H9 (cell line): ENCODE measurements around the gene GALNT15. TPM values are rescaled to one million over a fixed set of nuclear protein-coding genes. Genes with fewer than 3 reads are reported as not detected.

Experiments
- DNase-seq: peaks from one replicate; pipeline ENCODE4 v3.0.0-alpha.2; 2017
- H2AFZ ChIP-seq: one replicate; pipeline ENCODE4 v1.6.1; 2013; ENCODE audit warnings: mild to moderate bottlenecking, low read length, control low read depth, moderate library complexity
- H2AK5ac ChIP-seq: 2 replicates; pipeline ENCODE4 v1.6.1; 2013; ENCODE audit warnings: low read length, control low read depth, mixed read lengths; ENCODE audit not compliant: insufficient read length
- H2BK120ac ChIP-seq: one replicate; pipeline ENCODE4 v1.6.1; 2013; ENCODE audit warnings: low read depth, mild to moderate bottlenecking, low read length, control low read depth, inconsistent platforms; ENCODE audit not compliant: poor library complexity, severe bottlenecking
- H2BK12ac ChIP-seq: 2 replicates; pipeline ENCODE4 v1.6.1; 2013; ENCODE audit warnings: low read length, control low read depth, mixed read lengths, low read depth; ENCODE audit not compliant: insufficient read length
- H2BK15ac ChIP-seq: 2 replicates; pipeline ENCODE4 v1.6.1; 2013; ENCODE audit warnings: low read depth, low read length, control low read depth
- H2BK20ac ChIP-seq: one replicate; pipeline ENCODE4 v1.6.1; 2013; ENCODE audit warnings: low read depth, mild to moderate bottlenecking, low read length, control low read depth, inconsistent platforms; ENCODE audit not compliant: poor library complexity, severe bottlenecking
- H2BK5ac ChIP-seq: 2 replicates; pipeline ENCODE4 v1.6.1; 2013; ENCODE audit warnings: low read length, control low read depth, mixed read lengths; ENCODE audit not compliant: insufficient read length
- H3K14ac ChIP-seq: 2 replicates; pipeline ENCODE4 v1.6.1; 2013; ENCODE audit warnings: low read length, control low read depth; ENCODE audit not compliant: insufficient read depth
- H3K18ac ChIP-seq: 2 replicates; pipeline ENCODE4 v1.6.1; 2013; ENCODE audit warnings: low read depth, mild to moderate bottlenecking, mixed read lengths, low read length, control low read depth; ENCODE audit not compliant: insufficient read length
- H3K23ac ChIP-seq: 2 replicates; pipeline ENCODE4 v1.6.1; 2013; ENCODE audit warnings: low read length, control low read depth, mixed read lengths, low read depth; ENCODE audit not compliant: insufficient read length
- H3K23me2 ChIP-seq: 2 replicates; pipeline ENCODE4 v1.6.1; 2013; ENCODE audit warnings: low read depth, mild to moderate bottlenecking, mixed read lengths, low read length, control low read depth; ENCODE audit not compliant: insufficient read length, poor library complexity, severe bottlenecking
- H3K27ac ChIP-seq: 2 replicates; pipeline ENCODE4 v1.5.1; 2013; ENCODE audit warnings: low read length, control low read depth, mixed read lengths, low read depth; ENCODE audit not compliant: insufficient read length
- H3K27me3 ChIP-seq: 2 replicates; pipeline ENCODE4 v1.6.1; 2013; ENCODE audit warnings: low read length, control low read depth, inconsistent platforms; ENCODE audit not compliant: insufficient read depth
- H3K4ac ChIP-seq: 2 replicates; pipeline ENCODE4 v1.6.1; 2013; ENCODE audit warnings: low read depth, mild to moderate bottlenecking, control low read depth, inconsistent platforms, low read length, moderate library complexity
- H3K4me1 ChIP-seq: 2 replicates; pipeline ENCODE4 v1.6.1; 2013; ENCODE audit warnings: low read length, control low read depth, inconsistent platforms; ENCODE audit not compliant: insufficient read depth
- H3K4me2 ChIP-seq: 2 replicates; pipeline ENCODE4 v1.6.1; 2013; ENCODE audit warnings: low read length, control low read depth, mixed read lengths; ENCODE audit not compliant: insufficient read length, insufficient read depth
- H3K56ac ChIP-seq: 2 replicates; pipeline ENCODE4 v1.6.1; 2013; ENCODE audit warnings: low read depth, mild to moderate bottlenecking, mixed read lengths, low read length, control low read depth; ENCODE audit not compliant: insufficient read length
- H3K79me1 ChIP-seq: 2 replicates; pipeline ENCODE4 v1.6.1; 2013; ENCODE audit warnings: low read depth, mild to moderate bottlenecking, moderate library complexity, low read length, control low read depth, inconsistent platforms; ENCODE audit not compliant: insufficient read depth, poor library complexity, severe bottlenecking
- H3K79me2 ChIP-seq: 2 replicates; pipeline ENCODE4 v1.6.1; 2013; ENCODE audit warnings: low read length, control low read depth, inconsistent platforms; ENCODE audit not compliant: insufficient read depth
- H3K9ac ChIP-seq: 2 replicates; pipeline ENCODE4 v1.6.1; 2013; ENCODE audit warnings: low read length, control low read depth, mixed read lengths; ENCODE audit not compliant: insufficient read length; ENCODE audit errors: extremely low read depth
- H3K9me3 ChIP-seq: one replicate; pipeline ENCODE4 v1.6.1; 2013; ENCODE audit warnings: low read depth, low read length, inconsistent platforms; ENCODE audit not compliant: control insufficient read depth
- H3T11ph ChIP-seq: one replicate; pipeline ENCODE4 v1.6.1; 2013; ENCODE audit warnings: mild to moderate bottlenecking, low read length, control low read depth, inconsistent platforms
- H4K20me1 ChIP-seq: one replicate; pipeline ENCODE4 v1.6.1; 2013; ENCODE audit not compliant: control insufficient read depth, insufficient read length, insufficient read depth
- H4K5ac ChIP-seq: 2 replicates; pipeline ENCODE4 v1.6.1; 2013; ENCODE audit warnings: low read depth, mild to moderate bottlenecking, mixed read lengths, low read length, control low read depth; ENCODE audit not compliant: insufficient read length
- H4K8ac ChIP-seq: replicated peaks from 2 replicates; pipeline ENCODE4 v1.6.1; 2013; ENCODE audit warnings: low read length, control low read depth, mixed read lengths, low read depth; ENCODE audit not compliant: insufficient read length
- H4K91ac ChIP-seq: 2 replicates; pipeline ENCODE4 v1.6.1; 2013; ENCODE audit warnings: low read depth, mild to moderate bottlenecking, moderate library complexity, mixed read lengths, low read length, control low read depth; ENCODE audit not compliant: insufficient read length
- H3K27ac Mint-ChIP-seq, 3 experiments: 2 replicates in 2 of 3; 3 replicates in 1 of 3; pipeline ENCODE4 v1.8.0; 2020 to 2021; ENCODE audit warnings: mixed read lengths in 3 of 3, mild to moderate bottlenecking in 1 of 3, moderate library complexity in 1 of 3
- H3K27me3 Mint-ChIP-seq: 2 replicates; pipeline ENCODE4 v1.8.0; 2021; ENCODE audit warnings: low read depth, mild to moderate bottlenecking, moderate library complexity, mixed read lengths
- H3K36me3 Mint-ChIP-seq, 3 experiments: 2 replicates in 2 of 3; 3 replicates in 1 of 3; pipeline ENCODE4 v1.8.0; 2020 to 2021; ENCODE audit warnings: low read depth in 3 of 3, mixed read lengths in 3 of 3; ENCODE audit not compliant: insufficient read depth in 1 of 3
- H3K4me1 Mint-ChIP-seq, 2 experiments: 2 replicates each; pipeline ENCODE4 v1.8.0; 2020; ENCODE audit warnings: mixed read lengths in 2 of 2
- H3K4me3 Mint-ChIP-seq, 2 experiments: 2 replicates in 1 of 2; 3 replicates in 1 of 2; pipeline ENCODE4 v1.8.0; 2020 to 2021; ENCODE audit warnings: mild to moderate bottlenecking in 2 of 2, mixed read lengths in 2 of 2, moderate library complexity in 1 of 2
- H3K9me3 Mint-ChIP-seq, 2 experiments: 2 replicates in 1 of 2; 3 replicates in 1 of 2; pipeline ENCODE4 v1.8.0; 2020; ENCODE audit warnings: mild to moderate bottlenecking in 2 of 2, mixed read lengths in 2 of 2, moderate library complexity in 1 of 2
- CTCF ChIP-seq: fragments of 200-600 bp; sonication (generic); conservative IDR thresholded peaks from 3 replicates; pipeline ENCODE4 v1.8.0; 2021; ENCODE audit warnings: antibody characterized with exemption, mild to moderate bottlenecking
- WGBS: extraction: QIAGEN DNeasy Blood & Tissue Kit; methylation state at CpG from one replicate; pipeline ENCODE4 v1.1.7; 2013; ENCODE audit warnings: missing lambda C conversion rate, low lambda C conversion rate, mixed read lengths; ENCODE audit not compliant: insufficient read length; ENCODE audit errors: extremely low coverage; 5-methylcytosine and 5-hydroxymethylcytosine counted together
- total RNA-seq: library from RNA; stranded (reverse); gene quantifications from 2 replicates; pipeline ENCODE4 v1.2.1, GENCODE V29; 2021

Gene GALNT15
- total RNA-seq, 1 experiment from 2014 or later, result 0.04 TPM

- H3K36me3 Mint-ChIP-seq, result no peaks in the 10 kb centered on the region
- Histone ChIP-seq H2BK15ac (no peak overlapping the region), H3K4ac (no peak overlapping the region), H3K27me3 (no peaks in the 10 kb centered on the region), H3K79me1 (no peaks in the 10 kb centered on the region), H3K23ac (no peak overlapping the region), H3K9ac (no peak overlapping the region), H3K56ac (no peak overlapping the region), H3K27ac (no peak overlapping the region), H4K8ac (no peak overlapping the region), H4K91ac (no peak overlapping the region), H4K20me1 (no peaks in the 10 kb centered on the region), H3K23me2 (no peaks in the 10 kb centered on the region), H3K14ac (no peak overlapping the region), H2BK5ac (no peak overlapping the region), H4K5ac (no peak overlapping the region), H2BK20ac (no peak overlapping the region), H2AFZ (no peak overlapping the region), H2BK12ac (no peak overlapping the region), H3K79me2 (no peaks in the 10 kb centered on the region), H3K4me2 (no peak overlapping the region), H3K18ac (no peak overlapping the region), H2AK5ac (no peak overlapping the region), H3T11ph (no peak overlapping the region), H2BK120ac (no peak overlapping the region), H3K9me3 (no peaks in the 10 kb centered on the region), H3K4me1 (no peaks in the 10 kb centered on the region)
- H3K9me3 Mint-ChIP-seq, result no peaks in the 10 kb centered on the region
- no peak overlapping the region for H3K4me3 Mint-ChIP-seq
- H3K27ac Mint-ChIP-seq, result no peak overlapping the region
- WGBS, result no CpG with 5 or more reads among the region's 9 CpGs
- no peaks in the 10 kb centered on the region; the same call in 1 of the 2 replicates for H3K27me3 Mint-ChIP-seq
- no peak for DNase-seq
- TF ChIP-seq CTCF, result no peak
- H3K4me1 Mint-ChIP-seq, result peaks cover 0 to 4% of the 10 kb centered on the region in 2 experiments; a peak in 1 of 4 replicates
These were observed 77.0 kb downstream of the GALNT15 start for GRCh38 chr3:16251316-16252085.
